GM18505 (cell line): ENCODE measurements around the gene LAD1.

Experiments
- ATAC-seq: cut with Tn5 transposase; IDR thresholded peaks from one replicate; pipeline ENCODE4 v1.9.1; 2021; ENCODE audit not compliant: unreplicated experiment
- POLR2A ChIP-seq: IDR thresholded peaks from 4 replicates; pipeline ENCODE4 v1.6.1; 2011; ENCODE audit warnings: borderline replicate concordance; ENCODE audit not compliant: insufficient read depth, insufficient read length; ENCODE audit errors: extremely low read depth

LAD1 gene

DNA sequence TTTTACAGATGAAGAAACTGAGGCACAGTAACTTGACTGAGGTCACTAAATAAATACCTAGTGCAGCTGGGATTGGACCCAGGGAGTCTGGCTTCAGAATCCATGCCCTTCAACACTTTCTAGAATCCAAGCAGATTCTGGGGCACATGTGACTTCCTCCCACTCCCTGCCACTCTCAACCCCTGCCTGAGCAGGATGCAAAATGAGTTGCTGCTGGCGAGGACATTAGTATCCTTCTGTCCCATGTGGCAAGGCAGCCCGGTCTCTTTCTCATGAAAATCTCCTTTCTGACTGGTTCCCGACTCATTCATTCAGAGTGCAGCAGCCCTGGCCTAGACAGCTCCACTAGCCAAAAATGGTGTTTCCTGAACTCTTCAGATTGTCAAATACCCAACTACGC is 50.0 kb downstream of the LAD1 start:
- ATAC-seq, result no peak
- TF ChIP-seq POLR2A, result no peak

DNA sequence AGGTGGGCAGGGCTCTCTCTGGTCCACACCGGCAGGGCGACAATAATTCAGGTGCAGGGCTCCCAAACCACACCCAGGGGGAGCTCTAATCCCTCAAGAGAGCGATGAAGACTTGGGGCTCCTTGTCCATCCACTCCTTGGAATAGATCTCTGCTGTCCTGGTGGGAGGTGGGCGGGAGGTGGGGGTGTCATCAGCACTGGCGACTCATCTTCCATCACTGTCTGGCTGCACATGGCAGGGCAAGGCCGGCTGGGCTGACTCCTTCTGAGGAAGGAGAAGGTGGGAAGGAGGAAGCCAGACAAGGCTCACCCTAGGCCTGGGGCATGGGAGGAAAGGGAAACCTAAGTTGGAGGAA is 50.9 kb downstream of the LAD1 start:
- no peak for ATAC-seq
- no peak for TF ChIP-seq POLR2A

DNA sequence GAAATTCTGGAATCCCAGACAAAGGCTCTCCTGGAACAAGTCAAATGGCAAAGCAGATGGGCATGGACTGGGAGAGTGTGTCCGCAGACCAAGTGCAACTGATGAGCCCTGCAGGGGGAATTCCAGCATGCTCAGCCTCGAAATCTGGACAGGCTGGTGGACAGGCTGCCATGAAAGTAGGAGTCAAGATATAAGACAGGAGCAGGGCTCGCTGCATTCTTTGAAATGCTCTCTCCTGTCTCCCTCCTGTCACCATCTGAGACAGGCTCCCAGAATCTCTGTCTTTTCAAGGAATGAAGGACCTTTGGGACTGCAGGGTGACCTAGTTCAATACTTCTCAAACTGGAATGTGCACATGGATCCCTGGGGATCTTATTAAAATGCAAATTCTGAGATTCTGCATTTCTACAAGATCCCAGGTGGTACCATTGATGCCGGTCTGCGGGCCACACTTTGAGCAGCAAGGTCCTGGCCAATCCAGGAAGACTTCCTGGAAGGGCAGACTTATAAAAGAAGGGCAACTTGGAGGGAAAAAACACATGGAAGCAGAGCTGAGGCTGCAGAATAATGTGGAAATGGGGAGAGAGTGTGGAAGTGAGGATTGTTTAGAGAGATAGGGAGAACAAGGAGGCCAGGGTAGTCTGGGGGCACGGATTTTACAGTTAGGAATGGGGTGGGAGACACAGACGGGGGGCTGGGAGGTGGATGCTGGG is 51.5 kb downstream of the LAD1 start:
- ATAC-seq, result no peak
- TF ChIP-seq POLR2A, result no peak

DNA sequence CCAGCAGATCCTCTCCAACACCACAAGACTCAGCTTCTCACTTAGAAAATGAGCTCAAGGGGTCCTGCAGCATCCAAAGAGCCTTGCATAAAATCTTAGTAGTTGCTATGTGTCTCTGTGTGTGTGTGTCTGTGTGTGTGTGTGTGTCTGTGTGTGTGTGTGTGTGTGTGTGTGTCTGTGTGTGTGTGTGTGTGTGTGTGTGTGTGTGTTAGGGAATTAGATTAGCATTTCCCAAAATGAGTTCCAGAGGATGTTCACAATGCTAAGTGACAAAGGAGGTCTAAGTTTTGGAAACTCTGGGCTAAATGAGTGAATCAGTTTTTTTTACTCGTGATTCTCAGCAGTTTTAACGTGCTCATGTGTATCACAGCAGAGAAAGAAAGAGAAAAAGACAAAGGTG is 52.1 kb downstream of the LAD1 start:
- no peak for ATAC-seq

DNA sequence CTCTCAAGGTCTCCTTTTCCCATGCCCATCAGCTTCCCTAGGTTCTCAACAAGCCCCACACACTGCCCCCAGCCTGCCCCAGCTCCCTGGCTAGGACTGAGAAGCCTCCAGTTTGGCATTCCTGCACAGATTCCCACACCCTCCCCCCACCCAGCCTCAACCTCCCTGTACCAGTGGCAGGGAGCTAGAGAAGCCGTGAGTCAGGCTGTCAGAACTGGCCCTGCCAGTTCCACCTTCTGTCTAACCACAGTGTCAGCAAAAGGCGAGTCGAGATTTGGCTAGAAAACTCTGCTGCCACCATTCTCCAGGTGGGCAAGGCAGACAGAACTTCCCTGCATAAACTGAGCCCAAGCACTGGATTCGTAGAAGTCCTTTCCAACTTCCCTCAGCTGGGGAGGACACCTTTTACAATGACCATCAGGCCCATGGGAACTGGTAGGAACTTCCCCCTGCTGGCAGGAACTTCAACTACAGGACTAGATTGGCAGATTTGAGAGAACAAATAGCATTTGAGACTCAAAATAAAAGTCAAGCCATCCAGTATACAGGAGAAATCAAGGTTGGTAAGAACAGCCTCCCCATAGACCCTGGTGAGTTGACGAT is 52.7 kb downstream of the LAD1 start:
- TF ChIP-seq POLR2A, result no peak
- ATAC-seq, result no peak

More for the DNA sequence above, 52.1 kb downstream of the LAD1 start:
- TF ChIP-seq POLR2A, result no peak

DNA sequence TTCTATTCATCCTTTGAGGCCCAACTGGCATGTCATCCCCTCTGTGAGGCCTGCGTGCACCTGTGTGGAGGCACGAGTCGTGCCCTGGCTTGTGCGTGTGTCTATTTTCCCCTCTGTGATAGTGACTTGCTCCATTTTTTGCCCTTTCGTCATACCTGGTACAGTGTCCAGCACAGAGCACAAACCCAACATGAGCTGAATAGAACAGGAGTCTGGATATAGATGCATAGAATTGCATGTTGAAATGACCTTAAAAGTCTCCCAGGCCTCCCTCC is 54.1 kb downstream of the LAD1 start:
- ATAC-seq, result no peak
- TF ChIP-seq POLR2A, result no peak

DNA sequence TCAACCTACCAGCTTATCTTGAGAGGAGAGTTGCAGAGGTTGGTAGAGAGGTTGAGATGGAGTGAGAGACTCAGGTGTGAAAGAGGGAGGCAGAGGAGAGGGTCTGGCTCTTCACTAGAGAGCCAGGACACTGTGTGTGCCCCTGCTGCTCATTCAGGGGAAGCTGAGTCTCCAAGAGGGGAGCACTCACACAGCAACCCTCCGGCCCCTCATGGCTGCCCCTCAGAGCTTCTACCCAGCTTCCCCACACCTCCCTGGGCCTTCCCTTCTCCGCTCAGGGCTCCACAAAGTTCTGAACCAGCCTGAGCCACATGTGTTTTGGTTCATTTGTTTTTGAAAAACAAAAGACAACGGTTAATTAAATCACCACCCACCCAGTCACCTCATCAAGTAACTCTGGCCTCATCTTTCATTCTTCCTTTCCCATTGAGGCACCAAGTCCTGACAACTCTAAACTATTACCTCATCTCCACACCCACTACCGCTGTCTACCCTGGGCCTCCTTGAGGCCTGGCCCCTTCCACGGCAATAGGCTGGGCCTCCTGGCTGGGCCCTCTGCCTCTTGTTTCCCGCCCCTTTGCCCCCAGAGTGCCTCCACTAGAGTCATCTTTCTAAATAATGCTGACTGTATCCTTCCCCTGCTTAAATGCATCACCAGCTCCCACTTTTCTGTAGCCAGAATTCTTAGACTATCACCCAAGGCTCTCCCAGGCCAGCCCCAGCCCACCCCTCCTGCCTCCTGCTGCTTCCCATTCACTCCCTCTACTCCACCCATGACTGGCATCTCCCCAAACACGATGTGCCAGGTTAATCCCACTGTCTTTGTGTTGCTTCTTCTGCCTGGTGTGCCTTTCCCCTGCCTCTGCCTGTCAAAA is 54.7 kb downstream of the LAD1 start:
- TF ChIP-seq POLR2A, result no peak
- ATAC-seq, result no peak

DNA sequence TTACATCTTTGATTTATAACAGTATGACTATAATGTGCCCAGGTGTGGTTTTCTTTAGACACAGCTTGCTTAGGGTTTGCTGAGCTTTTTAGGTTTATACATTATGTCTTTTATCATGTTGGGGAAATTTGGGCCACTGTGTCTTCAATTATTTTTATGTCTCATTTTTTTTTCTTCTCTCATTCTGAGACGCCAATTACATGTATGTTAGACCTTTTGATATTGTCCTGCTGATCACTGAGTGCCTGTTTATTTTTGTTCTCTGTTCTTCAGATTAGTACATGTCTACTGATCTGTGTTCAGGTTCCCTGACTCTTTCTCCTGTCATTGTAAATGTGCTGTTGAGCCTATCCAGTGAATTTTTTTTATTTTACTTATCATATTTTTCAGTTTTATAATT is 57.7 kb downstream of the LAD1 start:
- ATAC-seq, result no peak
- no peak for TF ChIP-seq POLR2A

DNA sequence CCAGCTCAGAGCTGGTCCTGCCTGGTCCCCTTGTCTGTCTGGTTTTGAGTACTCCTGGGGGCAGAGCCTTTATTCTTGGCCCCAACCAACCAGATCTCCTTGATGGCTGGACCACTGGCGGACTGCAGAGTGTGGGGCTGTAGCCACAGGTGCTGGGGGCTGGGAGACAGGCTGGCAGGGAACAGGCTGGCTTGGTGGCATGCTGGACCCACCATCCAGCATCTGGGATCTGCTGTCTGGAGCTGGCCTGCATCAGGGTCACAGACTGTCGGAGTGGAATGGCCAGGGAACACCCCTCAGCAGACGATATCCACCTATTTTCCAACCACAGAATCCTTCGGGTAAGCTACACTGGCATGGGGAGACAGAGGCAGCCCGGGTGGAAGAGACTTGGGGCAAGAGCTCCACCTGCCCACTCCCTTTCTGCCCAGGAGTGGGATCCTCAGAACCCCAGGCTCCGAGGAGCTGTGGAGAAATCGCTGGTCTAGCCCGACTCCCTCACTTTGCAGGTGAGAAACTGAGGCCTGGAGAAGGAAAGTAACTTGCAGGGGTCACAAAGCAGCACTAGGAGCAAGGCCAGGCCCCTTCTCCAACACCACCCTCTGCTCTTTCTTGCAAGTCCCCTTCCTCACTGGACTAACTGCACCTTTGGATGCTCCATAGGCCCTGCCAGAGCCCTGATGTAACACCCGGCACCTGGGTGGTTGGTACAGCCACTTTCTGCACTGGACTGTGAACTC is 62.2 kb downstream of the LAD1 start:
- TF ChIP-seq POLR2A, result no peak
- ATAC-seq, result no peak

DNA sequence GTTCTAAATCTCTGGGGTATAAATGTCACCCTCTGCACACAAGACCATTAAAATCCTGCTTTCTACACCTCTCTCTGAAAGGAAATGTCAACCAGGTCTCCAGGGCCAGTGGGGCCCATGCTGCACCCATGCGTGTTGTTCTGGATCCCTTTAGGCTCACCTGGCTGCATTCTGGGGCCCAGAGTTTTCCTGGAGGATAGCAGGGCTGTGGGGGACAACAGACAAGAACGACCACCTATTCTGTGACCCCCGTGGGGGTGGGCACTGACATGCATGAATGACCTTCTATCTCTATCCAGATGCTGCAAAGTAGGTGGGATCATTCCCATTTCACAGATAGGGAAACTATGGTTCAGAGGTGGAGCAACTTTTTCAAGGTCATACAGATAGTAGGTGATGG is 63.2 kb downstream of the LAD1 start:
- ATAC-seq, result no peak
- TF ChIP-seq POLR2A, result no peak

DNA sequence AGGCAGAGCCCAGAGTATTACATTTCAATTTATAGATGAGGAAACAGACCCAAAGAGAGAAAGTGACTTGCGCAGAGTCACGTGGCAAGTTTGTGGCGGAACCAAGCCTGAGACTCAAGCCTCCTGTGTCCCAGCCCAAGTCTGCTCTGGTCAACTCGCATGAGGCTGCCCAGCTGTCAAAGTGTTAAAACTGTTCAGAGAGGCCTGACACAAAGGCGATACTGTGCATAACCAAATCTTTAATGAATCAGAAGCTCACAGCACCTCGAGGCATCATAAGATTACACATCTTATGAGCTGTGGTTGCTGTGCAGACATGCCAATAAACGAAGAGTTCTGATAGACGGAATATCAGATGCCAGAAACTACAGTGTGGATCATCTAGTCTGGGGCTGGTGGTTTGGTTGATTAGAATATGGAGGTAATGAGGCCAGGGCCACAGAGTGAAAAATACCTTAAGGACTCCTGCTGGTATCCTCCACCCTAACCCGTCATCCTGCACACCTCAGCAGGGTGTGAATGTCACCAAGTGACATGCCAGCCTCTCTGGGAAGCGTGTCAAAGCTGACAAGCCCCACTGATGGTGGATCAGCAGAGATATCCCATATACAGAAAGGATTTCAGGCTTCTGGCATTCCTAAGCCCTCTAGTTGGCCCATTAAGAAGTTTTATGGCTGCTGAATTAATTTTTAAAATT is 63.8 kb downstream of the LAD1 start:
- no peak for TF ChIP-seq POLR2A
- no peak for ATAC-seq

DNA sequence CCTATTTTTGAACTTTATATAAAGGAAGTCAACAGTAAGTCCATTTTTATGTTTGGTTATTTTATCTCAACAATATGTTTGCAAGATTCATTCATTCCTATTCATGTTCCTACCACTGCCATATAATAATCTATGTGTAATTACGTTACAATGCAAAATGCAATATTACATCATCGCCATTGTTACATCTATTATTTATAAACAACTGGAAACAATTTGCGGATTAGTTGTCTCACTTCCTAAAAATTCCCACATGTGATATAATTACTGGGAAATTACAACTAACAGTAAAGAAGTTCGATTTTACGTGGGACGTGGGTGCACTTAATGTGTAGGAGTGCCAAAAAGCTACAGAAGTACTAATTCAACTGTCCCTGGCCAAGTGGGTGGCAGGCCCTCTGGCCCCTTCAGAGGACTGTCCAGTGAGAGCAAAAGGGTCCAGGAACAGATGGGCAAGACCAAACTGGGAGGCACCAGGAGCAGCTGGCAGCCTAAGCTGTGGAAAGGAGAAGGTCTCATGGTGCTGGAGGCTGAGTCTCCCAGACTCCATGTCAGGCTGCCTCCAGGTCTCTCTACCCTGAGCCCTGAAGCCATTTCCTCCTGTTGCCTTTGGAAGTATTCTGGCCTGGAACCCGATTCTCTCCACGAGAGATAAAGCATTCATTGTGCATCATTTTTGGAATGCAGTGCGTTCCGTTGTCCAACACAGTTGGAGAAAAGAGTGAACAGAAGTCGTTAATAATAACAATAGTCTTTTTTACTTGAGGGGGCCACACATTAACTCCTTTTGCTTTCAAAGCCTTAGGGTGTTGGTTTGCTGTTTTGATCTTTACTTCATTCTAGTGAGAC is 64.6 kb downstream of the LAD1 start:
- TF ChIP-seq POLR2A, result no peak
- ATAC-seq, result no peak
